CD14-positive monocyte (primary cell): ENCODE measurements around the gene APOL1. TPM values are rescaled to one million over a fixed set of nuclear protein-coding genes. Genes with fewer than 3 reads are reported as not detected.
"Not testable (repeated sequence)": the region's sequence is repeated elsewhere in the genome, so short reads cannot be mapped to it uniquely, and the experiment has no call there.

ENCODE experiments used
- DNase-seq, 3 donors: peaks; one replicate each; pipeline ENCODE4 v3.0.0-alpha.2; 2011 to 2022
- H2AFZ ChIP-seq: 2 replicates; pipeline ENCODE4 v1.6.0; 2012; ENCODE audit warnings: mild to moderate bottlenecking, low read depth, low read length, inconsistent platforms; ENCODE audit not compliant: insufficient read depth, poor library complexity, severe bottlenecking
- H3K27ac ChIP-seq, 2 donors: 1 replicate in 1 of 2; 2 replicates in 1 of 2; pipeline ENCODE4 v1.5.1; 2012 to 2013; ENCODE audit warnings: low read length in 2 of 2, control low read depth in 1 of 2, inconsistent platforms in 1 of 2, low read depth in 1 of 2, mild to moderate bottlenecking in 1 of 2
- H3K27me3 ChIP-seq, 2 donors: one replicate each; pipeline versions ENCODE4 v1.6.0 to v1.6.1; 2011 to 2013; ENCODE audit warnings: low read length in 2 of 2; ENCODE audit not compliant: control insufficient read depth in 2 of 2, insufficient read depth in 2 of 2
- H3K36me3 ChIP-seq, 2 donors: replicated peaks in 1 of 2; 1 replicate in 1 of 2; 2 replicates in 1 of 2; pipeline versions ENCODE4 v1.5.1 to v1.6.1; 2012 to 2013; ENCODE audit warnings: low read length in 2 of 2, control low read depth in 1 of 2, inconsistent platforms in 1 of 2, mild to moderate bottlenecking in 1 of 2; ENCODE audit not compliant: insufficient read depth in 2 of 2, control insufficient read depth in 1 of 2
- H3K4me1 ChIP-seq, 2 donors: 1 replicate in 1 of 2; 2 replicates in 1 of 2; pipeline versions ENCODE4 v1.5.1 to v1.6.1; 2012 to 2013; ENCODE audit warnings: low read length in 2 of 2, control low read depth in 1 of 2, inconsistent platforms in 1 of 2, mild to moderate bottlenecking in 1 of 2, moderate library complexity in 1 of 2; ENCODE audit not compliant: insufficient read depth in 2 of 2, control insufficient read depth in 1 of 2
- H3K4me2 ChIP-seq: replicated peaks from 2 replicates; pipeline ENCODE3; 2012; ENCODE audit warnings: low read length, moderate library complexity, mild to moderate bottlenecking; ENCODE audit not compliant: poor library complexity, severe bottlenecking; ENCODE audit errors: extremely low read depth
- H3K4me3 ChIP-seq, 3 experiments: fragments of 200-600 bp in 1 of 3; sonication (generic) in 1 of 3; replicated peaks in 1 of 3; 1 replicate in 2 of 3; 2 replicates in 1 of 3; pipeline ENCODE4 v1.5.1; 2011 to 2013; ENCODE audit warnings: low read length in 3 of 3, mild to moderate bottlenecking in 3 of 3, control low read depth in 2 of 3, low read depth in 2 of 3, inconsistent platforms in 1 of 3, moderate library complexity in 1 of 3
- H3K79me2 ChIP-seq: 2 replicates; pipeline ENCODE4 v1.6.0; 2012; ENCODE audit warnings: mild to moderate bottlenecking, control low read depth, inconsistent platforms, low read length, moderate library complexity; ENCODE audit not compliant: insufficient read depth
- H3K9ac ChIP-seq: 2 replicates; pipeline ENCODE4 v1.6.0; 2017; ENCODE audit warnings: low read length, mild to moderate bottlenecking; ENCODE audit not compliant: insufficient read depth, poor library complexity, severe bottlenecking
- H3K9me3 ChIP-seq, 2 donors: replicated peaks in 1 of 2; 1 replicate in 1 of 2; 2 replicates in 1 of 2; pipeline versions ENCODE4 v1.5.1 to v1.6.1; 2012 to 2013; ENCODE audit warnings: low read length in 2 of 2, control low read depth in 1 of 2; ENCODE audit not compliant: control insufficient read depth in 1 of 2, insufficient read depth in 1 of 2
- H4K20me1 ChIP-seq: 2 replicates; pipeline ENCODE4 v1.6.0; 2012; ENCODE audit warnings: mild to moderate bottlenecking, low read length, control low read depth, moderate library complexity; ENCODE audit not compliant: insufficient read depth
- H3K27ac Mint-ChIP-seq, 7 donors: one replicate each; pipeline ENCODE4 v1.8.0; 2020; ENCODE audit warnings: mild to moderate bottlenecking in 7 of 7, mixed read lengths in 7 of 7, moderate library complexity in 6 of 7, inconsistent platforms in 2 of 7
- H3K27me3 Mint-ChIP-seq, 3 donors: one replicate each; pipeline ENCODE4 v1.8.0; 2021 to 2022; ENCODE audit warnings: low read depth in 3 of 3, mild to moderate bottlenecking in 3 of 3, mixed read lengths in 3 of 3, moderate library complexity in 3 of 3, inconsistent platforms in 1 of 3
- H3K36me3 Mint-ChIP-seq, 2 donors: one replicate each; pipeline ENCODE4 v1.8.0; 2020; ENCODE audit warnings: mixed read lengths in 2 of 2, inconsistent platforms in 1 of 2, mild to moderate bottlenecking in 1 of 2
- H3K4me1 Mint-ChIP-seq: one replicate; pipeline ENCODE4 v1.8.0; 2020; ENCODE audit warnings: mild to moderate bottlenecking, mixed read lengths
- H3K4me3 Mint-ChIP-seq, 2 donors: one replicate each; pipeline ENCODE4 v1.8.0; 2020; ENCODE audit warnings: mild to moderate bottlenecking in 2 of 2, mixed read lengths in 2 of 2, moderate library complexity in 1 of 2
- H3K9me3 Mint-ChIP-seq, 7 donors: one replicate each; pipeline ENCODE4 v1.8.0; 2020 to 2022; ENCODE audit warnings: mixed read lengths in 7 of 7, mild to moderate bottlenecking in 6 of 7, moderate library complexity in 6 of 7, inconsistent platforms in 2 of 7
- WGBS: methylation state at CpG from one replicate; pipeline ENCODE4 v1.1.5; 2013; ENCODE audit warnings: missing lambda C conversion rate; ENCODE audit not compliant: insufficient coverage; 5-methylcytosine and 5-hydroxymethylcytosine counted together
- intact Hi-C, 2 donors: fragments of 100-400 bp; cut with micrococcal nuclease; formaldehyde crosslinking; loops; one replicate each; pipeline versions ENCODE4 v1.15.0 to v1.15.1; 2023
- polyA plus RNA-seq, 3 donors: library from polyadenylated mRNA; depleted of rRNA in 1 of 3; unstranded in 2 of 3; stranded (reverse) in 1 of 3; fragments of 300-500 nt in 2 of 3; fragments of >200 nt in 1 of 3; fragmentation: Illumina TruSeq in 2 of 3; gene quantifications; 1 replicate in 2 of 3; 2 replicates in 1 of 3; pipeline ENCODE4 v1.2.3, GENCODE V29; 2012 to 2021
- TF ChIP-seq, protein P1 (sequence below): fragments of 200-600 bp; IDR thresholded peaks from one replicate; pipeline ENCODE4 v1.8.0; 2022; ENCODE audit warnings: antibody characterized with exemption, mild to moderate bottlenecking

The APOL1 gene
- polyA plus RNA-seq, 3 donors: 3.4 to 7.5 (median 6.1) TPM

DNA sequence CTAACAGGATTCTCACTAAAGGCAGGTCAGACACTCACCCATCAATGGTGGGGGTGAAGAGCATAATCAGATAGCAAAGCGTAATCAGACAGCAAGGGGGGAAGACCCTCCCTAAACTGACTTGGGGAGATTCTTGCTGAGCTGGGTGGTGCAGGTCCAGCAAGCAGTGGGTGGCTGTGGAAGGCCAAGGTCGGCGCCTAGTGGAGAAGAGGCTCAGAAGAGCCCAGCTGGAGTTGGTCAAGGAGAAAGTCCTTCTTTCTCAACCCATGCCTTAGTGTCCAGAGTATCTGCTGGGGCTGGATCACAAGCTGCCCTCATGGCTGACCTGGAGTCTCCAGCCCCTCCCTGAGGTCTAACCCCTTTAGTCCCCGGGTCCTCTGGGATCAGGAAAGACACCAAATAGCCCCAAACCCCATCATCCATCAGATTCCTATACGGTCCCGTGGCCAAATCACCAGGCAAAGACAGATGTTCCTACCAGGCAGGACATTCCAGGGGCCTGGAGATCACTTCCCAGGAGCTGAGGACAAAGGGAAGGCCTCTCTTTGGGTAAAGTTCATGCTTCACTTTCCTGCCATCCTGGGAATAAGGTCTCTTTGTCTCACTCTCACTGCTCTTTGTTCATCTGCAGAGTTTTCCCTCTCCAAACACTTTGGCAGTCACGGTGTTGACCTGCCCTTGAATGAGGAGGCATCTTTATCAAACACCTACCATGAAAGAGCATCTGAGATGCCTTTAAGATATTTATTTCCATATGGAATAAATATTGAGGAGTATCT is 11.1 kb downstream of the APOL1 start:
- WGBS: 100% methylated on average over 2 of the region's 7 CpGs
- H4K20me1 ChIP-seq, H3K27me3 Mint-ChIP-seq, H3K27ac Mint-ChIP-seq, H2AFZ ChIP-seq, H3K27me3 ChIP-seq, H3K27ac ChIP-seq, H3K4me3 Mint-ChIP-seq, intact Hi-C loops, H3K79me2 ChIP-seq, DNase-seq, H3K4me3 ChIP-seq, H3K4me2 ChIP-seq, H3K9ac ChIP-seq, H3K9me3 Mint-ChIP-seq, H3K9me3 ChIP-seq: not testable (repeated sequence)
- peaks cover 63 to 71% of the 10 kb centered on the region in 2 donors for H3K36me3 Mint-ChIP-seq
- Histone ChIP-seq H3K36me3 (peaks cover 11 to 53% of the 10 kb centered on the region in 2 donors), H3K4me1 (peaks cover 5 to 12% of the 10 kb centered on the region in 2 donors)
- peaks cover 16% of the 10 kb centered on the region for H3K4me1 Mint-ChIP-seq

DNA sequence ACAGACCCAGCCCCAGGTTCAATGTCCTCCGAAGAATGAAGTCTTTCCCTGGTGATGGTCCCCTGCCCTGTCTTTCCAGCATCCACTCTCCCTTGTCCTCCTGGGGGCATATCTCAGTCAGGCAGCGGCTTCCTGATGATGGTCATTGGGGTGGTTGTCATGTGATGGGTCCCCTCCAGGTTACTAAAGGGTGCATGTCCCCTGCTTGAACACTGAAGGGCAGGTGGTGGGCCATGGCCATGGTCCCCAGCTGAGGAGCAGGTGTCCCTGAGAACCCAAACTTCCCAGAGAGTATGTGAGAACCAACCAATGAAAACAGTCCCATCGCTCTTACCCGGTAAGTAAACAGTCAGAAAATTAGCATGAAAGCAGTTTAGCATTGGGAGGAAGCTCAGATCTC is 14.1 kb downstream of the APOL1 start:
- Mint-ChIP-seq H3K4me3 (no peak overlapping the region), H3K36me3 (peaks cover 42 to 49% of the 10 kb centered on the region in 2 donors)
- peaks cover 9 to 39% of the 10 kb centered on the region in 2 donors for H3K36me3 ChIP-seq

More for the DNA sequence above, 14.1 kb downstream of the APOL1 start:
- H3K27ac Mint-ChIP-seq: no peak overlapping the region
- Histone ChIP-seq H3K9me3 (no peaks in the 10 kb centered on the region), H3K27ac (no peak overlapping the region), H3K4me3 (no peak overlapping the region), H2AFZ (no peak overlapping the region), H3K4me2 (no peak overlapping the region), H4K20me1 (no peaks in the 10 kb centered on the region), H3K9ac (no peak overlapping the region), H3K79me2 (no peaks in the 10 kb centered on the region), H3K27me3 (no peaks in the 10 kb centered on the region), H3K4me1 (peaks cover 0 to 7% of the 10 kb centered on the region in 2 donors)
- peaks cover 9% of the 10 kb centered on the region for H3K4me1 Mint-ChIP-seq
- WGBS: 100% methylated on average over 1 of the region's 4 CpGs
- intact Hi-C loops: no loop called here
- no peaks in the 10 kb centered on the region for H3K9me3 Mint-ChIP-seq
- DNase-seq: no peak
- TF ChIP-seq, protein P1, sequence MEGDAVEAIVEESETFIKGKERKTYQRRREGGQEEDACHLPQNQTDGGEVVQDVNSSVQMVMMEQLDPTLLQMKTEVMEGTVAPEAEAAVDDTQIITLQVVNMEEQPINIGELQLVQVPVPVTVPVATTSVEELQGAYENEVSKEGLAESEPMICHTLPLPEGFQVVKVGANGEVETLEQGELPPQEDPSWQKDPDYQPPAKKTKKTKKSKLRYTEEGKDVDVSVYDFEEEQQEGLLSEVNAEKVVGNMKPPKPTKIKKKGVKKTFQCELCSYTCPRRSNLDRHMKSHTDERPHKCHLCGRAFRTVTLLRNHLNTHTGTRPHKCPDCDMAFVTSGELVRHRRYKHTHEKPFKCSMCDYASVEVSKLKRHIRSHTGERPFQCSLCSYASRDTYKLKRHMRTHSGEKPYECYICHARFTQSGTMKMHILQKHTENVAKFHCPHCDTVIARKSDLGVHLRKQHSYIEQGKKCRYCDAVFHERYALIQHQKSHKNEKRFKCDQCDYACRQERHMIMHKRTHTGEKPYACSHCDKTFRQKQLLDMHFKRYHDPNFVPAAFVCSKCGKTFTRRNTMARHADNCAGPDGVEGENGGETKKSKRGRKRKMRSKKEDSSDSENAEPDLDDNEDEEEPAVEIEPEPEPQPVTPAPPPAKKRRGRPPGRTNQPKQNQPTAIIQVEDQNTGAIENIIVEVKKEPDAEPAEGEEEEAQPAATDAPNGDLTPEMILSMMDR: no peak
- peaks cover 4 to 5% (median 5%) of the 10 kb centered on the region in 3 donors for H3K27me3 Mint-ChIP-seq
